Activated CD4-positive, alpha-beta T cell treated with anti-CD3 and anti-CD28 coated beads, Interleukin-2, amount 10 ng/mL, durations not matched to agents 24 days and 14 days (primary cell): ENCODE data around the gene UNCX. TPM values are rescaled to one million over a fixed set of nuclear protein-coding genes. Genes with fewer than 3 reads are reported as not detected.

Source experiments
- DNase-seq: peaks from one replicate; pipeline ENCODE4 v3.0.0; 2022
- H3K27ac Mint-ChIP-seq: one replicate; pipeline ENCODE4 v1.8.0; 2022; ENCODE audit warnings: mild to moderate bottlenecking, mixed read lengths
- H3K27me3 Mint-ChIP-seq: one replicate; pipeline ENCODE4 v1.8.0; 2022; ENCODE audit warnings: mixed read lengths
- H3K36me3 Mint-ChIP-seq: one replicate; pipeline ENCODE4 v1.8.0; 2022; ENCODE audit warnings: low read depth, mild to moderate bottlenecking, mixed read lengths
- H3K4me1 Mint-ChIP-seq: one replicate; pipeline ENCODE4 v1.8.0; 2021; ENCODE audit warnings: mixed read lengths
- H3K4me3 Mint-ChIP-seq: one replicate; pipeline ENCODE4 v1.8.0; 2022; ENCODE audit warnings: mild to moderate bottlenecking, moderate library complexity, mixed read lengths
- H3K9me3 Mint-ChIP-seq: one replicate; pipeline ENCODE4 v1.8.0; 2021; ENCODE audit warnings: mixed read lengths
- intact Hi-C: fragments of 100-400 bp; cut with micrococcal nuclease; formaldehyde crosslinking; loops from one replicate; pipeline ENCODE4 v1.15.1; 2023
- total RNA-seq: library from RNA; stranded (reverse); gene quantifications from 2 replicates; pipeline ENCODE4 v1.2.3, GENCODE V29; 2022

UNCX gene
- total RNA-seq, 1 donor from 2014 or later = not detected

DNA sequence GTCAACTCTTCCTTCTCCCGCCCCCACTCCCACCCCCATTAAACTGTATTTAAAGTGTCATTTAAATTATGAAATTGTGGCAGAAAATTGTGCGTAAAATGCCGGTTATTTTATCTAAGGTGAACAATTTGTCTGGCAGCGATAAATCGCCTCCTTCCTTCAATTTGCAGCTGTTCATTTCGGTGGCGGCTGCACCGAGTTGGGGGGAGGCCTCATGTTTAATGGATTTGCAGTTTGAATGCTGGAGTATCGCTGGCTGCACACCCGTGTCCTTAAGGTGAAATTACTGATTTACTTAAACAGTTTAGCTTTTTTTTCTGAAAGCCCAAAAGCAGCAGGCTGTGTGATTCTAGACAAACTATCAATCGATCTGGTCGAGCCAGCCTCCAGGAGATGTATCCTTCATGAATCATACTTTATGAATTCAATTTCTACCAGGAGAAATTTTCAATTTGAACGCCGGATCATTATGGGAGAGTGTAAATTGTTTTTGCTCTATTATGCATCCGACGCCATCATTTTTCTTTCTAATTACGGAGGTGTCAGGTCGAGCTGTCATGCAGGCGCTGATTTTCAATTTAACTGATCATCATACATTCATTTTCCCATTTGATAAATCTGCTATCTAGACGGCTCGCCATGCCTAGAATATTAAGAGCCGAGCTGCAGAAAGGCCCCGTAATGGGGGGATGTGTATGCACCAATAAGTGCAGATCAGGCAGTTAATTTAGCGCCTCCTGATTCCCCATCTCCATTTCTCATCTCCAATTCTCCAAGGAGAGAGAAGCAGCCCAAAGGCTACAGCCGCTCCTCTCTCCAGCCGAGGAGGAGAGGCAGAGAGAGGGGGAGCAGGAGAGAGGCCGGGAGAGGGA, 6.5 kb downstream of the UNCX start:
- intact Hi-C loops = no loop called here
- Mint-ChIP-seq H3K4me1 (peaks cover 6% of the 10 kb centered on the region), H3K4me3 (no peak overlapping the region), H3K27me3 (peaks cover 60% of the 10 kb centered on the region), H3K9me3 (no peaks in the 10 kb centered on the region), H3K27ac (peak overlapping the region; percentile 48), H3K36me3 (peaks cover 8% of the 10 kb centered on the region)
- DNase-seq = peak; percentile 56

DNA sequence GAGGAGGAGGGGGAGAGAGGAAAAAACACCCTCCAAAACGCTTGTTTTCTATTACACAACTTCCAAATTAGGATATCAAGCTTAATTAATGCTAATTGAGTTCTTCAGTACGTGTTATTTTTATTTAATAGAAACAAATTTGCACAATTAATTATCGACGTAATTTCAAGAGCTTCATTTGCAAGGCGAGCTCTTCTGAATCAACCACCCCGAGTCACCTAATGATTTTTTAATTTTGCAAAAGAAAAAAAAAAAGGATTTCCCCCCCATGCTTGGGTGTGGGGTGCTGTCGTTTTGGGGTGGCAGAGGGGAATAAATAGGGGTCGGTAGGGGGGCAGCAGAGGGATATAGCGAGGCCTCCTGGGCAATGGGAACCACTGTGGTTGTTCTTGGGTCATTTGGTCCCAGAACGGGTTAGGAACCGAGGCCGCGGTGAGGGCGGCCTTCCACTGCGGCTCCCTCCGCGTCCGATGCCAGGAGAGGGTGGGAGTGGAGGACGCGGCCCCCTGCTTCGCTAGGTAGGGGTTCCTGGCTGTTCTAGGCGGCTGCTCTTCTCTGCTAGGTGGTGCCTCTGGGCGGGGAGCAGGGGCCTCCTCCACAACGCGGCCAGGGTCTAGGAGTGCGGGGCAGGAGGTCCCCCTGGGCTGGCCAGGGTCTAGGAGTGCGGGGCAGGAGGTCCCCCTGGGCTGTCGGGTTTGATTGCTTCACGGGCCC, 7.3 kb downstream of the UNCX start:
- no peak overlapping the region for H3K4me3 Mint-ChIP-seq
- H3K9me3 Mint-ChIP-seq = no peaks in the 10 kb centered on the region
- H3K4me1 Mint-ChIP-seq = peaks cover 2% of the 10 kb centered on the region
- H3K27me3 Mint-ChIP-seq = peaks cover 58% of the 10 kb centered on the region
- intact Hi-C loops = loop anchor here (10.0 kb wide), 1 partner anchor 425 kb away; no protein-coding TSS in a partner anchor
- no peak for DNase-seq
- peak overlapping the region; percentile 34 for H3K27ac Mint-ChIP-seq
- H3K36me3 Mint-ChIP-seq = peaks cover 2% of the 10 kb centered on the region

DNA sequence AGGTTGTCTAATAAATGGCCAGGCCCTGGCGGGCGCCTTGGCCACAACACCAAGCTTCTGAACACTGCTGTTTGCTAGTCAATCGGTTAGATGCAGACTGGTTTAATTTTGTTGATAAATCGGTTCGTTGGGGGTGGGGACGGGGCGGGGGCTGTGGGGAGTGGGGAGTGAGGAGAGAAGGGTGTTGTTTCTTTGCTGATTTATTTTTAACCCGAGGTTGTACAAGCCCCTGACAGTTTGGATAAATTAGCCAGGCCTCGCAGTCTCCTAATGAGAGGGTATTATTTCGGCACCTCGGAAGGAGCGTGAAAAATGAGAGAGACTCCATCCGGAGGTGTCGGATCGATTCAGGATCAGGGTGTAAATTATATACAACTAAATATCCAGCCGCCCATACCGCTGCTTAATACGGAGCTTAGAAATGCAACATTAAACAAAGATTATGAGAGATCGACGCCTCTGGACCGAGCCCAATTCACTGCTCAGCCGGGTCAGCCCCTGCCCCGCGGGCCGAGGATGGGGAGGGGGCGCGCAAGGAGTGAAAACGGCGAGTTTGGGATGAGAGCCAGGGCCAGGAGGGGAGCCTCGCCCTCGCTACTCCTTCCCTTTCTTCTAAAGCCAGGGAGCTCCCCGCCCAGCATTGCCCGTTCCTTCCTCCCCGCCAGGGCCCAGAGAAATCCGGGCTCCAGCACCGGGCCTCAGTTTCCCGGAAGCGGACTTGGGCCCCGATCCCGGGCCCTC, 8.0 kb downstream of the UNCX start:
- Mint-ChIP-seq H3K27me3 (peaks cover 63% of the 10 kb centered on the region), H3K36me3 (peaks cover 1% of the 10 kb centered on the region), H3K9me3 (no peaks in the 10 kb centered on the region), H3K27ac (peak overlapping the region; percentile 71), H3K4me1 (peaks cover under 1% of the 10 kb centered on the region), H3K4me3 (no peak overlapping the region)
- no peak for DNase-seq
- intact Hi-C loops = loop anchor here (10.0 kb wide), 1 partner anchor 424 kb away; no protein-coding TSS in a partner anchor

DNA sequence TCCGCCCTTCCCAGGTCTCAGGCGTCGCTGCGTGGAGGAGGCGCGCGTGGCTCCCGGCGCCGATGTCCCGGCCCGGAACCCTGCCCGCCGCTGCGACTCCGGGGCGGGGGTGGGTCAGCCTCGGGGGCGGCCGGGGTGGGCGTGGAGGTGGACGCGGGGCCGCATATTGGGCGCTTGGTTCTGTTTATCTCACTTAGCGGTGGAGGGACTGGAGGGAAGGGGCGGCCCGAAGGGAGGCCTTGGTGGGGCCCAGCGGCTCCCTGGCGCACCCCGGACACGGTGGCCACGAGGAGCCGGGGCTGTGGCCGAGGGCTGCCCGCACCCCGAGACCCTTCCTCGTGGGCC, 8.6 kb downstream of the UNCX start:
- Mint-ChIP-seq H3K4me1 (no peaks in the 10 kb centered on the region), H3K27me3 (peaks cover 67% of the 10 kb centered on the region), H3K4me3 (no peak overlapping the region), H3K36me3 (no peaks in the 10 kb centered on the region), H3K9me3 (no peaks in the 10 kb centered on the region), H3K27ac (no peak overlapping the region)
- DNase-seq = no peak
- intact Hi-C loops = loop anchor here (10.0 kb wide), 1 partner anchor 424 kb away; no protein-coding TSS in a partner anchor

- Mint-ChIP-seq H3K27ac (peak overlapping the region; percentile 63), H3K4me1 (no peaks in the 10 kb centered on the region)
- intact Hi-C loops = loop anchor here (2.0 to 10.0 kb wide), 2 partner anchors 15 to 423 kb away; no protein-coding TSS in a partner anchor
Observed at GRCh38 chr7:1241603-1242255, 9.1 kb downstream of the UNCX start.

GRCh38 chr7:1242256-1242605, 9.6 kb downstream of the UNCX start:
- Mint-ChIP-seq H3K4me1 (no peaks in the 10 kb centered on the region), H3K27me3 (peaks cover 68% of the 10 kb centered on the region), H3K4me3 (no peak overlapping the region), H3K9me3 (no peaks in the 10 kb centered on the region), H3K27ac (no peak overlapping the region), H3K36me3 (peaks cover 2% of the 10 kb centered on the region)
- no peak for DNase-seq
- intact Hi-C loops = loop anchor here (2.0 to 10.0 kb wide), 2 partner anchors 15 to 423 kb away; no protein-coding TSS in a partner anchor

More at GRCh38 chr7:1241603-1242255, 9.1 kb downstream of the UNCX start:
- Mint-ChIP-seq H3K4me3 (no peak overlapping the region), H3K9me3 (no peaks in the 10 kb centered on the region), H3K36me3 (peaks cover 2% of the 10 kb centered on the region), H3K27me3 (peaks cover 70% of the 10 kb centered on the region)
- peak; percentile 58 for DNase-seq

DNA sequence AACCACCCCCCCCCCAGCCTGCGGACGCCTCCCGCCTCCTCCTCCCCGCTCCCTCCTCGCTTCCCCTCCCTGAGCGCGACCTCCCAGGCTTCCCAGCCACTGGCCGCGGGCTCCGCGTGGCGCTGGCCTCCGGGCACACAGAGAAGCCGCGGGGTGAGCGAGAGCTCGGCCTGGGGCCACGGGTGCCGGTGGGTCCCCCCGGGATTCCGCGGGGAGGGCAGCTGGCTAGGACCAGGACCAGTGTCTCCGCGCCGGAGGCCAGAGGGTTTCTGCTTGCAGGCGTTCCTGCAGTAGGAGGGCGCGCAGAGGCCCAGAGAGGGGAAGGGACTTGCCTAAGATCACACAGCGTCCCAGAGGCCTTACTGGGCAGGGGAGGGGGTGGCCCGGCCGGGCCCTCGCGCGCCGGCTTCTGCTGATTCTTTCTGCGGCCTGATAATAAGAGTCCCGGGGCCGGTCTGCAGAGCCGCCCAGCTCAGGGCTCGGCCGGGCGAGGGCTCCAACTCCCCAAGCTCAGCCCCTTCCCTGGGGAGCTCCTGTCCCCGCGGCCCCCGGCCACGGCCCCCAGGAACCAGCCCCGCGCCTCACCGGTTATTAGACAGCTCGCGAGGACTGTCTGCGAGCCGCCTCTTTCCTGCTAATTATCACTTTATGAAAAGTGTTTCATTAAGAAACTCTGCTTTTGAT, 10.1 kb downstream of the UNCX start:
- DNase-seq = no peak
- no peak overlapping the region for H3K4me3 Mint-ChIP-seq
- H3K36me3 Mint-ChIP-seq = peaks cover 2% of the 10 kb centered on the region
- peaks cover 66% of the 10 kb centered on the region for H3K27me3 Mint-ChIP-seq
- no peaks in the 10 kb centered on the region for H3K4me1 Mint-ChIP-seq
- intact Hi-C loops = loop anchor here (2.0 to 10.0 kb wide), 2 partner anchors 16 to 422 kb away; no protein-coding TSS in a partner anchor
- no peaks in the 10 kb centered on the region for H3K9me3 Mint-ChIP-seq
- H3K27ac Mint-ChIP-seq = no peak overlapping the region

DNA sequence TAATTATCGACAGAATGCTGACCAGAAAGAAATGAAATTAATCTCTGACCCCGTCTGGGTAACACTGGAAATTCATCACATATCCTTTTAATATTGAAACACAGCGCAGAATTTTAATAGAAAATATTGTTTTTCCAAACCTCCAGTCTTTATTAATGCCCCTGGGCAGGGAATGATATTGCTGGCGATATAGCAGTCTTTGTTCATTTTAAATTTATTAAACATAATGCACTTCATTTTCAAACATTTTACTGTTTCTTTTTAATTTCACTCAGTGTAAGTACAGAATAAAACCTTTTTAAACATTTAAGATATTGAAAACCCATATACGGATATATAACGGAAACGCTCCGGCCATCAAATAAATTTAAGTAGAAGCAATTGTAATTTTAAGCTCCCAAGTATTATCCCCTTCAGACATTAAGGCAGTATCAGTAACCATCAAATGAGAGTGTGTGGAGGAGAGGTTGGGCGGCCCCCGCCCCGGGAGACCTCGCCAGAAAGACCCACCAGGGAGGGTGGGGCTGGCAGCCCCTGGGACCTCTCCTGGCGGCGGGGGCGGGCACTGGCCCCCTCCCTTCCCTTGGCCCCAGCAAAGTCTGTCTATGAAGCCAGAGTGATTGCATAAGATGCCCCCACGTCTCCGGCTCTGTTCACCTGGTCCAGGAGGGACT, 10.8 kb downstream of the UNCX start:
- intact Hi-C loops = loop anchor here (2.0 to 10.0 kb wide), 2 partner anchors 17 to 421 kb away; no protein-coding TSS in a partner anchor
- Mint-ChIP-seq H3K27ac (no peak overlapping the region), H3K4me3 (no peak overlapping the region), H3K9me3 (no peaks in the 10 kb centered on the region), H3K36me3 (peaks cover 2% of the 10 kb centered on the region), H3K4me1 (peaks cover 2% of the 10 kb centered on the region), H3K27me3 (peaks cover 66% of the 10 kb centered on the region)
- DNase-seq = no peak

GRCh38 chr7:1243964-1244416, 11.3 kb downstream of the UNCX start:
- H3K4me1 Mint-ChIP-seq = peaks cover 2% of the 10 kb centered on the region
- no peaks in the 10 kb centered on the region for H3K9me3 Mint-ChIP-seq
- no peak for DNase-seq
- H3K27ac Mint-ChIP-seq = no peak overlapping the region
- peaks cover 66% of the 10 kb centered on the region for H3K27me3 Mint-ChIP-seq
- intact Hi-C loops = loop anchor here (2.0 to 10.0 kb wide), 2 partner anchors 17 to 421 kb away; no protein-coding TSS in a partner anchor
- peaks cover 2% of the 10 kb centered on the region for H3K36me3 Mint-ChIP-seq
- H3K4me3 Mint-ChIP-seq = no peak overlapping the region

GRCh38 chr7:1244700-1245523, 12.2 kb downstream of the UNCX start:
- no peak for DNase-seq
- H3K36me3 Mint-ChIP-seq = peaks cover 2% of the 10 kb centered on the region
- H3K27ac Mint-ChIP-seq = no peak overlapping the region
- intact Hi-C loops = loop anchor here (5.0 to 10.0 kb wide), 2 partner anchors 187 to 420 kb away; no protein-coding TSS in a partner anchor
- H3K4me3 Mint-ChIP-seq = no peak overlapping the region
- H3K4me1 Mint-ChIP-seq = peaks cover 2% of the 10 kb centered on the region
- H3K9me3 Mint-ChIP-seq = no peaks in the 10 kb centered on the region
- H3K27me3 Mint-ChIP-seq = peaks cover 60% of the 10 kb centered on the region

GRCh38 chr7:1245524-1246050, 12.9 kb downstream of the UNCX start:
- H3K27me3 Mint-ChIP-seq = peaks cover 58% of the 10 kb centered on the region
- DNase-seq = peak; percentile 54
- no peaks in the 10 kb centered on the region for H3K9me3 Mint-ChIP-seq
- peaks cover 2% of the 10 kb centered on the region for H3K4me1 Mint-ChIP-seq
- no peak overlapping the region for H3K4me3 Mint-ChIP-seq
- peak overlapping the region; percentile 60 for H3K27ac Mint-ChIP-seq
- H3K36me3 Mint-ChIP-seq = peaks cover 2% of the 10 kb centered on the region
- intact Hi-C loops = loop anchor here (5.0 to 10.0 kb wide), 2 partner anchors 187 to 419 kb away; no protein-coding TSS in a partner anchor
